HG03469 (cell line): ENCODE results near the gene SRGAP1.
"Not testable (repeated sequence)": the region's sequence is repeated elsewhere in the genome, so short reads cannot be mapped to it uniquely, and the experiment has no call there.

Source experiments
- ATAC-seq: cut with Tn5 transposase; IDR thresholded peaks from one replicate; pipeline ENCODE4 v1.9.1; 2021; ENCODE audit warnings: mild to moderate bottlenecking, moderate library complexity, moderate number of reproducible peaks; ENCODE audit not compliant: unreplicated experiment

SRGAP1 gene

DNA sequence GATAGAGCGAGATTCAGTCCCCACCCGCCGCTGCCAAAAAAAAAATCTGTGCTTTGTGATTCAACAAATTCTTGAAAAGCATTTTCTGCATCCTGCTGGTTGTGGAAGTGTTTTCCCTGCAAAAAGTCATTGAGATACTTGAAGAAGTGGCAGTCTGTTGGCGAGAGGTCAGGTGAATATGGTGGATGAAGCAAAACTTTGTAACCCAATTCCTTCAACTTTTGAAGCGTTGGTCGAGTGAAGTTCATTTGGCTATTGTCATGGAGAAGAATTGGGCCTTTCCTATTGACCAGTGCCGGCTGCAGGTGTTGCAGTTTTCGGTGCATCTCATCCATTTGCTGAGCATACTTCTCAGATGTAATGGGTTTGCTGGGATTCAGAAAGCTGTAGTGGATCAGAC lies 20.9 kb downstream of the SRGAP1 start:
- no peak for ATAC-seq

DNA sequence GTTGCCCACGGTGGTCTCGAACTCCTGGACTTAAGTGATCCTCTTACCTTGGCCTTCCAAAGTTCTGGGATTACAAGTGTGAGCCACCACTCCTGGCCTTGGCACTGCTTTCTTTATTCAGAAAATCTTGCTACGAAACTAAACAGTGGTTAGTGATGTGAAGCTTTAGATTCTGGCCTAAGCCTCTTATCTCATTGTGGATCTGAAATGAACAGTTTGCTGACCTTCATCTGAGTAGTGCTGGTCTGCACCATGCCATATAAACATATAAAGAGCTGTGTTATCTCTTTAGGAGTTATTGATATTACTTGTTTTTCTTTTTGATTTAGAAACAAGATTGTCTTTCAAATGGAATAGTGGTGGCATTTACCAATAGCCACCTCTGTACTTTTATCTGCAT lies 22.6 kb downstream of the SRGAP1 start:
- ATAC-seq, result no peak

- ATAC-seq, result no peak
These were observed 25.2 kb downstream of the SRGAP1 start for GRCh38 chr12:63869656-63870055.

DNA sequence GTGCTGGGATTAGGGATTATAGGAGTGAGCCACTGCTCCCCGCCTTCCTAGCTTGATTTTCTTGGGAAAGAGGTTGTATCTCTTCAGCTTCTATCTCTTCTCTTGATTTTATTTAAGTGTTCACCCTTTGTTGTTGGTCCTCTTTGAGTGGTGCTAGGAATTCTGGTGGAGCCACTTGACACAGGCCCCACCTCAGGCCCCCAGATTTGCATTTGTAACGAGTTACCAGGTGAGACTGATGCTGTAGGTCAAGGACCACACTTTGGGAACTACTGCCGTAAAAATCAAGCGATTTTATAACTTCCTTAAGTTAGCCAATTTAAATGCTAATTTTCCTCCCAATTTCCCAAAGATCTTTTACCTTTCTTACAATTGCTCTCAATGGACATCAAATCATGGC lies 26.3 kb downstream of the SRGAP1 start:
- no peak for ATAC-seq

GRCh38 chr12:63874897-63875480 lies 30.5 kb downstream of the SRGAP1 start:
- no peak for ATAC-seq

DNA sequence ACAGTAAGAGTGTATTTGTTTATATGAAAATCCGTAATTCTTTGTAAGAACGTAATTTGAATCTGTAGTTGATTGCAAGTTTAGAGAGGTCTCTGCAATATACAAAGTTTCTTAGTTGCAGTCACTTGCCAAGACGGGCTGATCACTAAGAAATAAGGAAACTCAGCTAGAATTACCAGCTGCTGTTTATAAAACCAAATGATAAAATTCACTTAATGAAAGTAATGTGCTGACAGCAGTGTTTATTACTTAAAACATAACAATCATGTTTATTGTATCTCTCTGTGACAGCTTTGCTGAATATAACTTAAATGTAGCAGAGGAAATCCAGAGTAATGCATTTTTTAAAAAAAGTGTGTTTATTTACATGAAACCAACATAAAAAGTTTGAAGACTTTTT lies 31.2 kb downstream of the SRGAP1 start:
- no peak for ATAC-seq

DNA sequence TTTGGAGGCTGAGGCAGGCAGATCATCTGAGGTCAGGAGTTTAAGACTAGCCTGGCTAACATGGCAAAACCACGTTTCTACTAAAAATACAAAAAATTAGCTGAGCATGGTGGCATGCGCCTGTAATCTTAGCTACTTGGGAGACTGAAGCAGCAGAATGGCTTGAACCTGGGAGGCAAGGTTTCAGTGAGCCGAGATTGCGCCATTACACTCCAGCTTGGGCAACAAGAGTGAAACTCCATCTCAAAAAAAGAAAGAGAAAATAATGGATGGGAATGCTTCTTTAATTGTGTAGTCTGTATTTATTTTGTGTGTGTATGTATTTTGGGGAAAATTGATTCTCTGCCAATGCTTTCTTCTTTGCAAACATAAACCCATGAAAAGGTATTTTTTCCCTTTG lies 32.5 kb downstream of the SRGAP1 start:
- ATAC-seq, result no peak

DNA sequence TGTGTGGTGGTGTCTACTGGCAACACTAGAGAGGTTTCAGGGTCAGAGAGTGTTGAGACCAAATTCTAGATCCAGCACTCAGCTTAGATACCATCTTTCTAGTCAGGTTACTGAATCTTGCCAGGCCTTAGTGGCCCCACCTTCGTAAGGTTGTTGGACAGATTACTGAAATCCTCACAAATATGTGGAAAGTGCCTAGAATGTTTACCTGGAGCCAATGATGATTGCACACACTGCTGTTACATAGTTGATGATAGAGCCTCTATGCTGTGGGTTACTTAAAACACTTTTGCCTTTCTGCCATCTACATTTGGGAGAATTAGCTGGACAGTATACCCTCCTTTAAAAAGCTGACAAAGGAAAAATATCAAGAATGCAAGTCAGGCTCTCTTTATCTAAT lies 33.2 kb downstream of the SRGAP1 start:
- no peak for ATAC-seq

GRCh38 chr12:63880235-63880634 lies 35.7 kb downstream of the SRGAP1 start:
- not testable (repeated sequence) for ATAC-seq

GRCh38 chr12:63880742-63881263 lies 36.3 kb downstream of the SRGAP1 start:
- ATAC-seq, result no peak

DNA sequence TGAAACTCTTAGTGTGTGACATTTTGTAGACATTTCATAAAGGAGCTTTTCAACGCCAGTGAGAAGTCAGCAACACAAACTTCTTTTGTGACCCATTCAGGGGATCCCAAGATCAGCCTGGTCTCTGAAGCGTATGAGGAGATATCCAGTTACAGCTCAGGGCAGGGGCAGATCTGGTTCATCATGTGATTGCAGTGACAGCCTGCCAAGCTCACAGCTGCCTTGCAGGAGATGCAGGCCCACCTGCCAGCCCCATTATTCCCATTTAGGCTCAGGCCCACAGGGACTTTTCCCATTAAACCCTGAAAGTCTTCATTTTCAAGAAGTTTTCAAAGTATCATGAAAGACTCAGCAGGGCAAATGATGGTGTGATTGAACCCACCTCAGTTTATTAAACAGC lies 38.3 kb downstream of the SRGAP1 start:
- no peak for ATAC-seq

- no peak for ATAC-seq
These were observed 40.9 kb downstream of the SRGAP1 start for GRCh38 chr12:63885401-63885800.

GRCh38 chr12:63888908-63889635 lies 44.6 kb downstream of the SRGAP1 start:
- ATAC-seq, result no peak

DNA sequence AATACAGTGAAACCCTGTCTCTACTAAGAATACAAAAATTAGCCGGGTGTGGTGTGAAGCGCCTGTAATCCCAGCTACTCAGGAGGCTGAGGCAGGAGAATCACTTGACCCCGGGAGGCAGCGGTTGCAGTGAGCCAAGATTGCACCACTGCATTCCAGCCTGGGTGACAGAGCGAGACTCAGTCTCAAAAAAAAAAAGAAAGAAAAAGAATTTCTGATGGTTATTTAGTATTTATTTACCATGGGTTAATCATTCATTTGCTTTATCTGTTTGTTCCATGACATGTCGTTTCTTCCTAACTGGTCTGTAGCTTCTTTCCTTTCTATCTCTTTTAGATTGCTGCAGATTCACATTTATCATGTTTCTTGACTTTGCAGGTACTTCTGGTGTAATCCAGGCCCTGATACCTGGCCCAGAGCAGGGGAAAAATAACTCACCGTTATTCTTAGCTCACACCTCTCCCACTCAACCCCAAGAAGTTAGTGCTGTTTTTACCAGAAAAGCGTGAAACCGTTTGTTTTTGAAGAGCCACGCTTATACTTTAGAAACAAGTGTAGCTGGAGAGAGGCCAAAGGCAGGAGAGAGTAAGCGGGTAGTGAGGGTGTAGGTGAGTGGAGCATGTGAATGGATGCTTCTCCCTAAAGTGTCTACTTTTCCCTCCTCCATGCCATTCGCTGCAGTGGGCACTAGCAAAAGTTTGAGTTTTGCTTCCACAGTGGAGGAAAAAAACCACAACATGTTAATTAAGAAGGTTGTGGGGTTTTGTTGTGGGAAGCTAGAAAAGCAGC lies 45.4 kb downstream of the SRGAP1 start:
- ATAC-seq, result no peak

DNA sequence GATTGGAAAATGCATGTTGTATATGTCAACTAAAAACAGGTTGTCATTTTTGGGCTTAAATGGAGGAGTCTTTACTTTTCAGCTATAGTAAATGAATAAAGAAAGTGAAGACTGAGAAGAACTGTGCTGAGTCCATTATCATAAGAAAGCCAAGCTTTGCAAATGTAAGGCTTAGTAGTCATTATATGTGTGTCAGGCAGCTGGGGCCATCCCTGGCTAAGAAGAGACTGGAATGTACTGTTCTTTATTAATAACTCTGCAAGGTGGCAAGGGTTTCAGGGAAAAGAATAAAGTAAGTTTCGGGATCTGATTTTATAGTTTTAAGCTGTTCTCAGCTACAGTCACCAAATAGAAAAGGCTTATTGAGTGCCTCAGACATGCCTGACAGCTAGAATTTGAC lies 48.7 kb downstream of the SRGAP1 start:
- ATAC-seq, result no peak

- no peak for ATAC-seq
These were observed 49.6 kb downstream of the SRGAP1 start for GRCh38 chr12:63894132-63894531.

GRCh38 chr12:63895841-63896240 lies 51.3 kb downstream of the SRGAP1 start:
- no peak for ATAC-seq

DNA sequence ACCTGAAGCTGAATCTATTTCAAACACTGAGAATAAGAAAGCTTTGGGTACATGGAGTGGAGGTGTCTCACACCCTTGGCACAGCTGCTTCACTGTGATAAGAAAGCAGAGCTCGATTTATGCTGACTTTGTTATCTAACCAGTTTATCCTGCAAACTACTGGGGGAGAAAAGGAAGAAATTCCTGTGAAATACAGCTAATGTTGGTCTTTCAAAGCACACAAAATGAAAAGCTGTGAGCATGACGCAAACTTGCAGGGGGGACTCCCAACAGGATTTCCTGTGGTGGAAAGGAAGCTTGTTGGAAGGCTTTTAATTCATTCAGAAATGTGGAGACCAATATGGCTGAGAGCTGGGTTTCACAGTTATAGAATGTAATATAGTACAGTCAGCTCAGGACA lies 53.4 kb downstream of the SRGAP1 start:
- ATAC-seq, result no peak

DNA sequence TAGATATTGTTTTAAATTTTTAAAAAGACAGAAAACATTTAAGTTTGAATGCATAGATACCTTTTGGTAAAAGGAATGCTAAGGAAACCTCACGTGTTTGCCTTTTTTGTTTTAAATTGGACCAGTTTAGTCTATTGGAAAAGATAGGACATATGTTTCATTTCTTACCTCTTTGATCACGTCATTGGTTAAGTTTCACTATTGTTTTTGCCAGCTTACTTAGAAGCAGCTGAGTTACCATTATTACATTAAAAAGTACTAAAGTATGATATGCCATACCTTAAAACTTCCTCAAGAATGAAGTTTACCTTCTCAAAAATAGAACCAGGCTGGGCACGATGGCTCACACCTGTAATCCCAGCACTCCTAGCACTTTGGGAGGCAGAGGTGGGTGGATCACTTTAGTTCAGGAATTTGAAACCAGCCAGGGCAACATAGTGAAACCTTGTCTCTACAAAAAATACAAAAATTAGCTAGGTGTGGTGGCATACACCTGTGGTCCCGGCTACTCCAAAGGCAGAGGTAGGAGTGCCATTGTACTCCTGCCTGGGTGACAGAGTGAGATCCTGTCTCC lies 54.4 kb downstream of the SRGAP1 start:
- ATAC-seq, result no peak

GRCh38 chr12:63899396-63899795 lies 54.9 kb downstream of the SRGAP1 start:
- no peak for ATAC-seq
